Measurements from ENCODE around the gene PAK6.

The PAK6 gene

DNA sequence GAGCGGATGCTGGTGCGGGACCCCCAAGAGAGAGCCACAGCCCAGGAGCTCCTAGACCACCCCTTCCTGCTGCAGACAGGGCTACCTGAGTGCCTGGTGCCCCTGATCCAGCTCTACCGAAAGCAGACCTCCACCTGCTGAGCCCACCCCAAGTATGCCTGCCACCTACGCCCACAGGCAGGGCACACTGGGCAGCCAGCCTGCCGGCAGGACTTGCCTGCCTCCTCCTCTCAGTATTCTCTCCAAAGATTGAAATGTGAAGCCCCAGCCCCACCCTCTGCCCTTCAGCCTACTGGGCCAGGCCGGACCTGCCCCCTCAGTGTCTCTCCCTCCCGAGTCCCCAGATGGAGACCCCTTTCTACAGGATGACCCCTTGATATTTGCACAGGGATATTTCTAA, 37.1 kb downstream of the PAK6 start:
- DNase-seq, result no peak
- no peaks in the 10 kb centered on the region for H3K9me3 ChIP-seq
- no peaks in the 10 kb centered on the region for H3K27me3 ChIP-seq
- TF ChIP-seq CTCF (IDR thresholded peaks at IDR 0.05; ENCODE audit: low read depth, low read length), result no peak
- no peak overlapping the region for H3K4me3 ChIP-seq (ENCODE audit: low read depth, low read length)
- H3K4me1 ChIP-seq, result peaks cover 8% of the 10 kb centered on the region; the same call in 1 of the 2 replicates
- no peaks in the 10 kb centered on the region for H3K36me3 ChIP-seq

GRCh38 chr15:40276927-40277326, 38.1 kb downstream of the PAK6 start:
- no peaks in the 10 kb centered on the region for H3K36me3 ChIP-seq
- no peaks in the 10 kb centered on the region for H3K9me3 ChIP-seq
- H3K4me1 ChIP-seq, result peaks cover 8% of the 10 kb centered on the region; the same call in 1 of the 2 replicates
- no peak for DNase-seq
- no peak for TF ChIP-seq CTCF (IDR thresholded peaks at IDR 0.05; ENCODE audit: low read depth, low read length)
- no peak overlapping the region for H3K4me3 ChIP-seq (ENCODE audit: low read depth, low read length)
- H3K27me3 ChIP-seq, result peaks cover 6% of the 10 kb centered on the region

- TF ChIP-seq CTCF (IDR thresholded peaks at IDR 0.05; ENCODE audit: low read depth, low read length), result no peak
- peaks cover 8% of the 10 kb centered on the region; the same call in 1 of the 2 replicates for H3K4me1 ChIP-seq
- no peaks in the 10 kb centered on the region for H3K9me3 ChIP-seq
- no peaks in the 10 kb centered on the region for H3K36me3 ChIP-seq
- no peak overlapping the region for H3K4me3 ChIP-seq (ENCODE audit: low read depth, low read length)
- H3K27me3 ChIP-seq, result peaks cover 12% of the 10 kb centered on the region
- DNase-seq, result no peak
Observed at GRCh38 chr15:40277471-40277870, 38.6 kb downstream of the PAK6 start.

DNA sequence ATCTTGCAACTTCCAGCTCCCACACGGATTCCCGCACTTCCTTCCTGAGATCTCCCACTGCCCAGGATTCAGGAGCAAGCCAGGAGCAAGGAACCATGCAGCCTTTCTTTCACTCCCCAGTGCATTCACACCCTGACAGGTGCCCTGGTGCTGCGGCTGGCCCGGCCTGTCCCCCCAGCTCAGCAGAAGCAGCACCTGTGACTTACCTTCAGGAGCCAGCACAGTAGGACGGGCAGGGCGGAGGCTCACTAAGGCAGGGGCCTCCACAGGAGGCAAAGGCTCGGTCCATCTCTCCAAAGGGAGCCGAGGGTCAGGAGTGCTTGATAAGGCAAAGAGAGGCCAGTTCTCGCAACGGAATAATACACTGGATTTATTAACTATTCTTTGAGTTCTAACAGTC, 39.2 kb downstream of the PAK6 start:
- no peak overlapping the region for H3K4me3 ChIP-seq (ENCODE audit: low read depth, low read length)
- DNase-seq, result no peak

GRCh38 chr15:40279437-40280141, 40.7 kb downstream of the PAK6 start:
- Histone ChIP-seq H3K4me1 (peaks cover 8% of the 10 kb centered on the region; the same call in 1 of the 2 replicates), H3K9me3 (no peaks in the 10 kb centered on the region), H3K4me3 (ENCODE audit: low read depth, low read length) (no peak overlapping the region), H3K27me3 (peaks cover 21% of the 10 kb centered on the region), H3K36me3 (no peaks in the 10 kb centered on the region)
- peak; percentile 96 for TF ChIP-seq CTCF (IDR thresholded peaks at IDR 0.05; ENCODE audit: low read depth, low read length)
- DNase-seq, result peak; percentile 81

More for the DNA sequence above, 39.2 kb downstream of the PAK6 start:
- peaks cover 8% of the 10 kb centered on the region; the same call in 1 of the 2 replicates for H3K4me1 ChIP-seq
- H3K9me3 ChIP-seq, result no peaks in the 10 kb centered on the region
- H3K27me3 ChIP-seq, result peaks cover 17% of the 10 kb centered on the region
- H3K36me3 ChIP-seq, result no peaks in the 10 kb centered on the region
- TF ChIP-seq CTCF (IDR thresholded peaks at IDR 0.05; ENCODE audit: low read depth, low read length), result no peak

GRCh38 chr15:40280260-40281056, 41.6 kb downstream of the PAK6 start:
- Histone ChIP-seq H3K4me1 (peaks cover 8% of the 10 kb centered on the region), H3K27me3 (peaks cover 21% of the 10 kb centered on the region), H3K36me3 (no peaks in the 10 kb centered on the region), H3K9me3 (no peaks in the 10 kb centered on the region), H3K4me3 (ENCODE audit: low read depth, low read length) (no peak overlapping the region)
- no peak for TF ChIP-seq CTCF (IDR thresholded peaks at IDR 0.05; ENCODE audit: low read depth, low read length)
- no peak for DNase-seq
